ENCODE data around the gene RIPOR3. TPM values are rescaled to one million over a fixed set of nuclear protein-coding genes. Genes with fewer than 3 reads are reported as not detected.

RIPOR3 gene
- polyA plus RNA-seq, 1 donor from 2014 or later: 3.3 TPM

Other genes starting within 250 kb of the RIPOR3 start
- 73.8 TPM for gene PTPN1, start 181.2 kb downstream of the RIPOR3 start, polyA plus RNA-seq
- 0.70 TPM for gene PARD6B, start 40.0 kb upstream of the RIPOR3 start, polyA plus RNA-seq
- 118 TPM for gene BCAS4, start 103.5 kb upstream of the RIPOR3 start, polyA plus RNA-seq
- gene ADNP, start 239.9 kb upstream of the RIPOR3 start, polyA plus RNA-seq: 10.3 TPM